ENCODE results near the gene DPYD.

Gene DPYD

GRCh38 chr1:97061604-97062003 is 859.2 kb downstream of the DPYD start:
- no peak for DNase-seq (ENCODE audit: low read depth)
- H3K4me3 ChIP-seq (ENCODE audit: low read length), result no peak overlapping the region
- TF ChIP-seq CTCF (conservative IDR thresholded peaks at IDR 0.05; ENCODE audit: low read depth, low read length), result no peak

- no peak for TF ChIP-seq CTCF (conservative IDR thresholded peaks at IDR 0.05; ENCODE audit: low read depth, low read length)
- DNase-seq (ENCODE audit: low read depth), result no peak
- no peak overlapping the region for H3K4me3 ChIP-seq (ENCODE audit: low read length)
Observed at GRCh38 chr1:97056386-97056785, 864.4 kb downstream of the DPYD start.

- TF ChIP-seq CTCF (conservative IDR thresholded peaks at IDR 0.05; ENCODE audit: low read depth, low read length), result no peak
- no peak for DNase-seq (ENCODE audit: low read depth)
- H3K4me3 ChIP-seq (ENCODE audit: low read length), result no peak overlapping the region
Observed at GRCh38 chr1:97053268-97053667, 867.6 kb downstream of the DPYD start.

- no peak for TF ChIP-seq CTCF (conservative IDR thresholded peaks at IDR 0.05; ENCODE audit: low read depth, low read length)
- H3K4me3 ChIP-seq (ENCODE audit: low read length), result no peak overlapping the region
- no peak for DNase-seq (ENCODE audit: low read depth)
Observed at GRCh38 chr1:97051823-97052222, 869.0 kb downstream of the DPYD start.

- no peak overlapping the region for H3K4me3 ChIP-seq (ENCODE audit: low read length)
- TF ChIP-seq CTCF (conservative IDR thresholded peaks at IDR 0.05; ENCODE audit: low read depth, low read length), result peak; percentile 50
- peak; percentile 25 for DNase-seq (ENCODE audit: low read depth)
Observed at GRCh38 chr1:97050506-97050905, 870.3 kb downstream of the DPYD start.

- DNase-seq (ENCODE audit: low read depth), result no peak
- H3K4me3 ChIP-seq (ENCODE audit: low read length), result no peak overlapping the region
- no peak for TF ChIP-seq CTCF (conservative IDR thresholded peaks at IDR 0.05; ENCODE audit: low read depth, low read length)
Observed at GRCh38 chr1:97047421-97047793, 873.4 kb downstream of the DPYD start.

GRCh38 chr1:97046765-97047420 is 873.9 kb downstream of the DPYD start:
- no peak for TF ChIP-seq CTCF (conservative IDR thresholded peaks at IDR 0.05; ENCODE audit: low read depth, low read length)
- H3K4me3 ChIP-seq (ENCODE audit: low read length), result no peak overlapping the region
- no peak for DNase-seq (ENCODE audit: low read depth)

Data from retinal pigment epithelial cell (primary cell).